HCEC 1CT (cell line): ENCODE data around the gene THSD4.

Source experiments
- DNase-seq: peaks from one replicate; pipeline ENCODE4 v3.0.0-alpha.2; 2017

The THSD4 gene

DNA sequence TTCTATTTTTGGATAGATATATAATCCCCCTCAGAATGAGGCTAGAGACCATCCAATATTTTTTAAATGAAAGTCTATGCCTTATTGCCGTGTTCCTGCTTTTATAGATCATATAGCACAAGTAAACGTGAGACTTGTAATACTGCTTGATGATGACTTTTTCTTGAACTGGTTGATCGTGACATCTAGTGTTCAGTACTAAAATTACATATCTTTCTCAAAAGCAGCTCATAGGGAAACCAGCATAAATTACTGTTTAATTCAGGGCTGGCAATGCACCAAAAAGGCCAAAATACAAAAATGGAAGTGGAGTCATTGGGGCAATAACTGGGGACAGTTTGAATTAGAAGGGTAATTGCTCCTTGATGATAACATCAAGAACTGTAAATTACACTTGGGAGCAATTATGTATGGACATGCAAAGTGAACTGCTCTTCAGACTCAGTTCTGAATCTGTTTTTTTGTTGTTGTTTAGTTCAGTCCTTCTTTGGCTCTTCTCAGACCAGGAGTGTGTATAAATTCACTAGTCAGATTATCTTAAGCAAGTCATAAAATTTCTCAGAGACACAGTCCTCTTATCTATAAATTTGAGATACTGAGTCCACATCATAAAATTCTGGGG is 325.3 kb downstream of the THSD4 start:
- peak; percentile 74 for DNase-seq

DNA sequence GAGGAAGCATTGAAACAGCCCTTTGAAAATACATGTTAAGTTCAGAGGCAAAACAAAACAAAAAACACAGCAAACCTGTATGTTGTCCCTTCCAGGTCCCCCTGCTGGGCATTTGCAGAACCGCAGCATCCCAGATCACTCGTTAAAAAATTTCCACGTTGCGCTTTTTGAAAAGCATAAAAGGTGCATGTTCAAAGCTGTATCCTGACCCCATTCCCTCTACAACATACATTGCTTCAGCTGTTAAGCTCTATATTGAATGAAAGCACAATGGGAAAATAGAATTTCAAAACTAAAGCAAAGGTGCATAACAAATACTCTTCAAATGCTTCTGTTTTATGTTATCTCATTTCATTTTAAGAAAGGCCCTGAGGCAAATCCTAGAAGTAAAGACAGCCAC is 328.3 kb downstream of the THSD4 start:
- DNase-seq = peak; percentile 44

DNA sequence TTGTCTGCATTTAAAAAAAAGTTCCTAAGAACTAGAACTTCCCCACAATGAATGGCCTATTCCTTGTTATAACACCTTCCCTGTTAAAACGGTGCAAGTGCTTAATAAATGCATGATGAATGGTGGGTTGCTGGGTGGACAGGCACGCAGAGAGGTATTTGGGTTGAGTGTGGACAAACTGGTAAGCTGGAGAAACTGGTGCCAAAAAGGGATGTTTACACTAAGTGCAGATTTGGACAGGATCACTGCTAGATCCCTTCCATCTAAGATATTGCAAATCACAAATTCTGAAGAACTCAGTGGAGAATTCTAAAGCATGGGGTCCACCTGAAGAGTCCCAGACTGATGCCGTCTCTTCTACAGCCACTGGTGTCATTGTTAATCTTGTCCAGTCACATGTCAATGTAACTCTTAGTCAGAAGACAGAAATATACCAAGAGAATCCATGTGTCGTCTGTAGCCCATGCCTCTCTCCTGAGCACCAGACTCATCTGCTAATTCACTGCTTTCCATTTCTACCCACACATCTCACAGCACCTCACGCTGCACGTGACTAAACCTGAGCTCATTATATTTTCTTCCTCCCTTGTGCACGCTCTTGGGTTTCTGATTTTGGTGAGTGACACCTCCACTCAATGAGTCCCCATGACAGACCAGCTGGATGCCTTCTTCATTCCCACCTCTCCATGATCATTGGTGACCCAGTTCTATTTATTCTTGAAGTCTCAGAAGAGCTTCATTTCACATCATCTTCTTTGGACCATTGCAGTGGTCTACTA is 328.9 kb downstream of the THSD4 start:
- no peak for DNase-seq

DNA sequence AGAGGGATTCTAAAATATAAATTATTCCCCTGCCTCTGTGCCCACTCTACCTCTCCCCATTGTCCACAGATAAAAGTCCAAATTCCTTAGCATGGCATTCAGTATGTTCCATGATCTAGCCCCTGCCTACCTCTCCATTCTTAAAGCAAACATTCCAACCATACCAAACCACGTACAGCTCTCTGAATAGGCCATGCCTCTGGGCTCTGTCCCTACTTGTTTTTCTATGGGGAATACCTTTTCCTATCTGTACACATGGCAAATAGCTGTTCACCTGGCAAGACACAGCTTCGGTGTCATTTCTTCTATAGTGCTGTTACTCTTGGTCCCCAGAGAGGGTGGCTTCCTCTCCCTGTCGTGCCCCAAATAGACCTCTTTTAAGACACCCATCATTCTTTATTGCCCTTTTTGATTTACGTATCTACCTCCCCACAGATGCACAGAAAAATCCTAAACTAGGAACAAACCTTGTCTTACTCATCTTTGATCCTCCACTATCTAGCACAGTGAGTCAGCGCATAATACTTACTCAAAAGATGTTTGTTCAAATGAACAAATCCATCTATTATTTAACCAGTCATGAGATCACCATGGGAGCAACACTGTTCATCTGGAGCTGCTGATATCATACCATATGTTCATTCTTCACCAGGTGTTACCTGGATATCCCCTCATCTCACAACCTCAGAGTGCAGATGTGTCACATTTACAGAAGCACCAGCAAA is 329.8 kb downstream of the THSD4 start:
- DNase-seq = peak; percentile 76

DNA sequence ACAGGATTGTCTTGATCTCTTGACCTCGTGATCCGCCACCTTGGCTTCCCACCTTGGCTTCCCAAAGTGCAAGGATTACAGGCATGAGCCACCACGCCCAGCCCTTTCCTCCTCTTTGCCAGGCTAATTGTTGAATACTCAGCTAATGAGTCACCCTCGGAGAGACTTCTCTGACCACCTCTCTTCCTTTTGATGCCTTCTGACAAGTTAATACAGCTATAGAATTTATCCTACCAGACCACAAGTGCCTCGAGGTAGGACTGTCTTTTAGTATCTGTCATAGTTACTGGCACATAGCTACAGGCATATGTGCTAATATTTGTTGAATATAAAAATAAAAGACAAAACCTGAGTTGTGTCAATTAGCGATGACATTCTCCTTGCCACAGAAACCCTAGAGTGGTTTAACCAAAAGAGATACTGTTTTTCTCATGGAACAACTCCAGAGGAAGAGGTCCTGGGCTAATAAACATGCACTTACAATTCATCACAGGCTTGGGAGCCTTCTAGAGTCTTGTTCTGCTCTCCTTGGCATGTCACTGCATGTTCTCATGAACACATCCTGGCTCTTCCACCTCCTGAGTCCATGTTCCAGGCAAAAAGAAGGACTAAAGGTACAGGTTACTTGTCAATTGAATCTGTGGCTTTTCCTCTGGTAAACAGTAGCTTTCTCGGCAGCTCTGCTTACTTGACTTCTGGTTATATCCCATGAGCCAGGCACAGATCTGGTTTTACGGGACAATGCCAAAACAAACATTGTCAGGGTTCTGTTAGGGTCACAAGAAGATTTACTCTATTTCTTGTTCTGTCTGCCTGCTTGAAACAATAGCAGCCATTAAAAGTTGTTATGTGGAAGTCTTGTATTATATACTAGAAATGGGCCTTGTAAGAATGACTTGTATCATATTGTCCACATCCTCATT is 332.3 kb downstream of the THSD4 start:
- DNase-seq = peak; percentile 47

DNA sequence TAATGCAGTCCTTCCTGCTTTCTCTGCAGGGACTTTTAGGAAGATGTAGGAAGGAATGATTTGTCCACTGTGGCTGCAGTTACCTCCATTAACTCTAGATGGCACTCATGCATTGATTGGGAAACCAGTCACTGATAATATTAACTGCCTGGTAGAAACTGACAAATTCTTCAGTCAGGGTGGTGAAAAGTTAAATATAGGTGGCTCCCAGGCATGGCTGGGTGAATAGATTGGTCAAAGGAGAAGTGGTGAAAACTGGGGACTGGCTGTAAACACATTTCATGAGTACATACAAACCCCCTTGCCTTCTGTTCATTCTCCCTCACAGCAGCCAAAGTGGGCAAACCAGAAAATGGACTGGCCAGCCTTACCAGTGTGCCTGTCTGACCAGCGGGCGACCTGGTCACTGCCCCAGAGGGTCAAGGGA is 333.4 kb downstream of the THSD4 start:
- peak; percentile 63 for DNase-seq

DNA sequence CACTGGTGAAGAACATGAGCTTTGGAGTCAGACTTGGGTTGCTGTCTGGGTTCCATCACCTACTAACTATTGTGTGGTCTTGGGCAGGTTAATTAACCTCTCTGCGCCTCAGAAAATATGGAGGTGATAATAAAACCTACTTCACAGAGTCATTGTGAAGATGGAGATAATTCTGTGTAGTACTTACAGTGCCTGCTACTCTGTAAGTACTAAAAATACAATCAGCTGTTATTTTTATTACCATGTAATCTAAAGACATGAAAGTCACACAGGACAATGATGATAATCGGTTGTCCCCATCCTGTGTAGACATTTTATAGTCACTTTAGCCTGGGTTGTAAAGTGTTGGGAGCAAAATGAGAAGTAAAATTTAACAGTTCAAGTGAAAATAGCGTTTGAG is 334.1 kb downstream of the THSD4 start:
- DNase-seq = no peak

DNA sequence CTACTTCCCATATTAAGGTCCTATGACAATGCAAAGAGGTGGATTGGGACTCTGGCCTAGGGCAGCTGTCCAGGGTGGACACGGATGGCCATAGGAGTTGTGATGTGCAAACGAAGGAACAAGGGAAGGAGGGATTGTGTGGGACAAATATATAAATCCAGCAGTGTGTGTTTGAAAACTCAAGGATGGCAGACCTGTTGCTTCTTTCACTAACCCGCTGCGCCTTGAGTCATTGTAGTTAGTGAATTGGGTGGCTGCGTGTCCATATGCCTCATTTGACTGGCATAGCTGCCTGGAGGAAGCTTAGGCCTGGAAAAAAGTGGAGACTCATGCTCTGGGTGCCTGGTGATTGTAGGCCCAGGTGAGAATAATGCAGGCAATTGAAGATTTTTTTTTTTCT is 334.7 kb downstream of the THSD4 start:
- no peak for DNase-seq

DNA sequence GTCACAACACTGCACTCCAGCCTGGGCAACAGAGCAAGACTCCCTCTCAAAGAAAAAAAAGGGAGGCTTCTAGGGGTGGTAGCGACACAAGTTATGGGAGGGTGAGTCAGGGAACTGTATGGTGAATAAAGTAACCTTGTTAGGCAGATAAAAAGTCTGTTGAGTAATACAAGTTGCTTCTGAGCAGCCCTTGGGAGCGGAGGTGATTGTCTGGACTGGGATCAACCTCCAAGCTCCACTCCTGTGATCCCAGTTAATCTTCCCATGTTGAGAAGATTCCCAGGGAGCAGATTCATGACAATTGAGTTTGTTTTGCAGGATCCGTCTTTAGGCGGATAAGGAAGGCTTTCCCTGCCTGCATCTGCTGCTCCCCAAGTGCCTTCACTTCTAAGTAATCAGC is 335.9 kb downstream of the THSD4 start:
- no peak for DNase-seq

DNA sequence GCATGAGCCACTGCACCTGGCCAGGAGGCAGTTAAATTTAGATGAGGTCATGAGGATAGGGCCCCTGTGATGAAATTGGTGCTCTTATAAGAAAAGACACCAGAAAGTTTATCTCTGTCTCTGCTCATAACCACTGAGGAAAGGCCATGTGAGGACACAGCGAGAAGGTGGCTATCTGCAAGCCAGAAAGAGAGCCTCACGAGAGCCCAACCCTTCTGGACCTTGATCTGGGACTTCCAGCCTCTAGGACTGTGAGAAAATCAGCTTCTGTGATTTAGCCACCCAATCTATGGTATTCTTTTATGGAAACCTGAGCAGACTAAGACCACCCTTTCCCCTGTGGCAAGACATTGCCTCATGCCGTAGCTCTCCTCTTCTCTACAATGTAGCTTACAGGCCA is 337.6 kb downstream of the THSD4 start:
- no peak for DNase-seq

DNA sequence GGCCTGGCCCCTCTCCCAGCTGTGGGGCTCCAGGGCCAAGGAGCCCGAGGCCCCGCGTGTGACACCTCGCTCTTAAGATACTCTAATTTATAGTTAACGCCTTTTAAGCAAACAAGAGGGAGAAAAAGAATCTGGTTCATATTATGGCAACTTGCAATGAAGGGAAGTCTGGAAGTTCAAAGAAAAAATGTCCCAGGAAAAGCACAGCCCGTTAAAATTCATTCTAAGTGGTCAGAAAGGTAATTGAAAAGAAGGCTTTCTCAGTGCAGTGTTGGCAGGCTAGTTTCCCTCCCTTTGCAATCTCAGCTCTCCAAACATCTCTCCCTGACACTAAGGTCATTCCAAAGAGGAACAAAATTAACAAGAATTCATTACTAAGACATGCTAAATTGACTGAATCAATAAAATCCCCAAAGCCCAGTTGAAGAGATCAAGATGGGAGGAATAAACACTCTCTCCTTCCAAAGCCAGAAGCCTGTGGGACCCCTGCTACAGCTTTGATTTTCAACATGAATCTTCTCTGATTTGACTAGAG is 339.3 kb downstream of the THSD4 start:
- no peak for DNase-seq

DNA sequence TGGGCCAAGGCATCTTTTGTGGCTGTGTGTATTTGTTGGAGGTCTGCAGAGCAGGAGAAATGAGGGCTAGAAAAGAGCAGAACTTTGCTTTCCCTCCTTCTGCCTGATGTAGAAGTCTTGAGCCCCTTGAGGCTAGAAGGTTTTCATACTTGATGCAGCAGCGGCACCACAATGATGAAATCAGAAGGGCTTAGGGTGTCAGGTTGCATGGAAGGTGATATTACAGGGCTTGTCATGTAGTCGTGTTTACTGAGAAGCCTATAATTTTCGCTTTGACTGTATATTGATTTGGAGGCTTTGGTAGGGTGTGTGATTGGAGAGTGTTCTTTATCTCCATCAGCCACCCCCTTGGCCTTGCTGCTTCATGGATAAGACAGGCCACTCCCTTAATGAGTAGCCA is 339.8 kb downstream of the THSD4 start:
- no peak for DNase-seq

DNA sequence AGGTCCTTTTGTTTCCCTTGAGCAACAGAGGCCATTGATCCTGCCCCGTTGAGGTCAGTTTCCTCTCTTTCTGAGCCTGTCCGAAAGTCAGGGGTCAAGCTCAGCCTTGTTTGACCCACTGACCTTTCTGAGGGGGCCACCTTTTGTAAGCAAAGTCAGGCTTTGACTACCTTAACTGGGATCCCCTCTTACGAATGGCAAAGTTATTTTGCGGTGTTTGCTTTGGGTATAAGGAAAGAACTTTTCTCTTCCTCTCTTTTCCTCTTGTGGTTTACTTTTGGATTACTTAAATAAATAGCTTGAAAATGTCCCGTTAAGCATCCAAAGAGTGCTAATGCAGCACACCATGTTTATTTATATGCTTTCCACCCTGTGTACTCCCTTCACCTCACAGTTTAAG is 340.6 kb downstream of the THSD4 start:
- no peak for DNase-seq

DNA sequence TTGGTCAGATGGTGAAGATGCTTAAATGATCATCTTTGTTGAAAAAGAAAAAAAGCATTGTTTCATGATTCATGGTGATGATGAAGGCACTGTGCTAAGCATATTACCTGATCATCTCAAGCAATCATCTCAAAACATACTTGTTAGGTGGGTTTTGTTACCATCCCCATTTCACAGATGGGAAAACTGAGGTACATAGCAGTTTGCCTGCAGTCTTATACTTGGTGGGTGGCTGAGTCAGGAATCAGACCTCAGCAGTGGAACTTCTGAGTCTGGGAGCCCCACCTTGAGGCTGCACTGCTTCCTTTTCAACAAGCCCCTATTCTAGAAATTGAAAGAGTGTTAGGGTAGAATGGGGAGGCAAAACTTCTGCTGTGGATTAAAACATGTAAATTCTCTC is 341.1 kb downstream of the THSD4 start:
- DNase-seq = no peak

DNA sequence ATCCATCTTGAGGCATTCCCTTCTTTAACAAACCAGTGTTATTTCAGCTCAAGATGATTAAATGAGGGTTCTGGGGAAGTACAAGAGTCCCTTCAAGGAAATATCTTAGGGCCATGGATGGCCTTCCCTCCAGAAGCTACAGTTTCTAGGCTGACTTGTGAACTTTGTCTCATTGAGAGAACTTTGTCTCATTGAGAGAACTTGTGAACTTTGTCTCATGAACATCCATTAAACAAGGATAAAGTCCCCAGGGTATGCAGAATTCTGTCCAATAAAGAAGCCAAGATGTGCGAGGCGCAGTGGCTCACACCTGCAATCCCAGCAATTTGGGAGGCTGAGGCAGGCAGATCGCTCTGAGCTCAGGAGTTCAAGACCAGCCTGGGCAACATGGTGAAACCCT is 341.5 kb downstream of the THSD4 start:
- no peak for DNase-seq

DNA sequence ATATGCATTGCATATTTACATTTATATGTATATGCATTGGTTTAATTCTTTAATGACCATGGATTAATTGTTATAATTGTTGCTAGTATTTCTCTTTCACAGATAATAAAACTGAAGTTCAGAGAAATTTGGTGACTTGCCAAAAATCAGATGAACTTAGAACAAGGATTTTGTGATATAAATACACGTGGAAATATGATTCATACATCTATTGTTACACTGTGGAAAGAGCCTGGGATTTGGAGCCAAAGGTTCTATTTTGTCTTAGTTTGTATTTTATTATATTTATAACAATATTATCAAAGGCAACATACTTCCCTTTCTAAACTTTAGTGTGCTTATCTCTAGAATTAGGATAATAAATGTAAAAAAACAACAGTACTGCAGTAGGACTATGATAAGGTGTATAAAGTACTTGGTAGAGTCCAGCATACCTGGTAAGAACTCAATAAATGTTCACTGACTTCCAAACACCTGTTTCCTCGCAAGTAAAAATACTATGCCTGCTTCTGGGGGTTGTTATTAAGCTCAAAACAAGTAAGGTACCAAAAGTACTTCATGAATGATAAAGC is 342.9 kb downstream of the THSD4 start:
- no peak for DNase-seq

DNA sequence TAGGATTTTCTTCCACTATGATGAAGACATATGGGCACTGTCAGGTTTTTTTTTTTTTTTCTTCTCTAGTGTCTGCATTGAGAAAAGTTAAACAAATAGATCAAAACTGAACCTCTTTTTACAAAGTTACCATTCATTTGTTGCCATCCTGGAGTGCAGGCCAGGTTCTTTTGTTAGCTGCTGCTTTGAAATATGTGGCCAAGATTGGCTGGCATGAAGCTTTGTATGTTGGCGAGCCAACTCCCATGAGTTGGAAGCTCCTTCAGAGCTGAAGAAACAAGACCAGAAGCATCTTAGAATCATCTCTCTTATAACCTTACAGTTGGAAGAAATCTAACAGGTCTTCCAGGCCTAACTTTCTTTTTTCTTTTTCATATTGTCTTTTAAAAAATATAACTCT is 346.5 kb downstream of the THSD4 start:
- no peak for DNase-seq

DNA sequence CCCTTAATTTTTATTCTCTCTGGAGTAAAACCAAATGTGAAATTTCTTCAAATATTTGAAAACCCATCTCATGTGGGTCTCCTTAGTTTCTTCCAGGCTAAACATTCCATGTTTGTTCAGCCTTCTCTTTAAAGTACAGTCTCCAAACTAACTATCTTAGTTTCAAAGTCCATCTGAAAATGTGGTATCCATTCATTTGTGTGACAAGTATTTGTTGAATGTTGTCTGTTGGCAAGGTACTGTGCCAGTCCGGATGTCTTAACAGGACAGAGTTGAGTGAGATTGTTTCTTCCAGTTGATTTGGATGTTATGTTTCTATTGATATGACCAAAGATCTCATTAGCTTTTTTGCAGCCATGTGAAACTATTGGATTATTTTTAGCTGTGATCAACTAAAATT is 347.4 kb downstream of the THSD4 start:
- no peak for DNase-seq

DNA sequence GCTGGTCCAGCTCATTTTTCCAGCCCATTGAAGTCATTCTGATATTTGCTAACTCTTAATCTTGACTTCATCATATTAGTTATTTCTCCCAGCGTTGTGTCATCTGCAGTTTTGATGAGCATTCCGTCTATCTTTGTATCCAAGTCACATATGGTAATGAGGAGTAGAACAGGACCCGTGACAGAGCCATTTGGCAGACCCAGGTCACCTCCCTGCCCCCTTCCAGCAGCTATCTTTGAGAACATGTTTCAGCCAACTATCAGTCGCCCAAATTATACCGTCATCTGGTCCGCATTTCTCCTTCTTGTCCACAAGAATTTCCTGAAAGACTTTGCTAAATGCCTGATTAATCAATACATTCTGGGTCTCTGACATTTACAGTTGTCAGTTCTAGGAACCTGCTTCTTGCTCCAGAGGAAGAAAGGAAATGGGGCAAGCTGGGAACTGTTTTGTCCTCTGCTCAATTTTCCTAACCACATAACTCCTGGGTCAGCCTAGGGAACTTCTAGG is 347.9 kb downstream of the THSD4 start:
- DNase-seq = no peak

DNA sequence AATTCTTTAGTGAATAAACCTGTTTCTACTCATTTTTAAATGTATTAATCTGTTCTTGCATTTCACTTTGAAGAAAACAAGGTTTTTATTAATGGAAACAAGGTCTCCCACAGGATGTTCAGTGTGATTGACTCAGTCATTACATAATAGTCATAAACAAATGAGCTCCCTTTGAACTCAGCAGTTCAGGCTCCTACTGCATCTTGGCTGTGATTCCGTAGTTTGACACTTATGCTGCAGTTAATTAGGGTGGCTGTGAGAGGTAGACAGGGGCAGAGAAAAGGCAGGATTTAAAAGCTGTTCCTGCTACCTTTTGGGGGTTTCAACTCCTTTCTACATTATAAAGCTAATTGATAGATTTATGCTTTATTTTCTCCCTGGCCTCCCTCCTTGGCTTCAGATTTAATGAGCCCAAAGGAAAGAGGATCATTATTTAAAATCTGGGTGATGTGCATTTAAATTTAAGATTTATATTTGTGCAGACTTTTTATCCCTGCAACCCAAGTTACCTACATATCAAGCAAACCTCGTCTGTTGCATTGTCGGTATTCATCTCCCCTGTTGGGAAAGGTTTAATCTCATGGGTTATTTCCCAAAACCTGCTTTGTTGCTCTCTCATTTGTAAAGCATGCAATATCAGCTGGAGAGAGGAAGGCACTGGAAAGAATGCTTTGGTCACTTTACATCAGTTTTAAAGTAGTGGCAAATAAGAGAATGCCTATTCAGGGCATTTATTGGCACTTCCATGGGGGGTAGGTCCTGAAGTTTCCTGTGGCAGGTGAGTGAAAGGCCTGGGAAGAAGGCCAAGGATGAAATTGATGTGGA is 350.1 kb downstream of the THSD4 start:
- peak; percentile 17 for DNase-seq

DNA sequence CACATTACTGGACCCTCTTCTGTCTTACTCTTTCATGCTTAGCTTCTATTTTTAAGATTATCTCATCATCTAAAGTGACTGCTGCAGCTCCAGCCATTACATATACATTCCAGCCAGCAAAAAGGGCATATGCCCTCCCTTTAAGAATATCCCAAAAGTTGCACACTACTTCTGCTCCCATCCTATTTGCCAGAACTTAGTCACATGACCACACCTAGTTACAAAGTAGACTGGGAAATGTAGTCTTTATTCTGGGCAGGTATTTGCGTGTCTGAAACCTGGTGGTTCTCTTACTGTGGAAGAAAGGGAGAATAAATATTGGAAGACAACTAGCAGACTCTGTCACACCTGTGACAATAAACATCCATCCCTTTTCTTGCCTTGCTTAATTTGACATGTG is 353.4 kb downstream of the THSD4 start:
- no peak for DNase-seq
